OCI-LY1 (cell line): ENCODE measurements around the gene SLC35D2.

Experiments
- CTCF ChIP-seq: fragments of 200-600 bp; sonication (generic), shearing (Covaris generic); IDR thresholded peaks from 2 replicates; pipeline ENCODE4 v1.5.1; 2017; ENCODE audit warnings: mild to moderate bottlenecking, antibody characterized with exemption, low read length, moderate library complexity, mixed read lengths
- EZH2 ChIP-seq: fragments of 200-600 bp; sonication (generic), shearing (Covaris generic); IDR thresholded peaks from 2 replicates; pipeline ENCODE4 v1.8.0; 2017; ENCODE audit warnings: borderline replicate concordance, mixed run types, mild to moderate bottlenecking, antibody characterized with exemption, low read length, moderate library complexity, mixed read lengths

DNA sequence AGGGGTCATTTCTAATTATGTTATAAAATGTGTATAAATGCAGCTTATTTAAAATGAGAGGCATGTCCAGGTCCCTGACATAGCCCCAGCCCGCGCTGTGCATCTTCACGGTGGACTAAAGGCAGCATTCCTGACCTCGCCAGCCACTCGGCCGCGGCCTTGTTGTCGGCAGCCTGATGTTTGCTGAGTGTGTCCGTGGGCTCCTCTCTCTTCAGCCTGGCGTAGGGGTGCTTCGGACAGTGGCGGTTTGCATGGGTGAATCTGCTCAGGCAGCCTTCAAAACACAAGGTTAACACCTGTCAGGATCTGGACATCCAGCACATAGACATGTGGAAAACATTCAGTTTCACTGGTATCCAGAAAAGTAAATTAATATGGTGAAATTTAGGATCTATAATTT is 8.8 kb upstream of the SLC35D2 start:
- TF ChIP-seq CTCF (no peak), EZH2 (no peak)
